Adrenal gland (tissue), 5 donors: ENCODE results near the gene PSENEN.

Experiments
- POLR2A ChIP-seq, 2 donors: fragments of 450-650 bp; IDR thresholded peaks; one replicate each; pipeline ENCODE4 v1.6.1; 2017; ENCODE audit warnings: antibody characterized with exemption in 2 of 2, mild to moderate bottlenecking in 2 of 2, moderate library complexity in 1 of 2
- TF ChIP-seq, protein P1 (sequence below), 6 experiments: fragments of 450-650 bp in 4 of 6; fragments of 200-600 bp in 2 of 6; sonication (generic) in 1 of 6; IDR thresholded peaks; 1 replicate in 5 of 6; 2 replicates in 1 of 6; pipeline versions ENCODE4 v1.5.1 to v1.8.0; 2016 to 2021; ENCODE audit warnings: antibody characterized with exemption in 6 of 6, mild to moderate bottlenecking in 2 of 6, moderate library complexity in 1 of 6
- donor health status: DM: no; HTN: no; CAD: no.

- TF ChIP-seq, protein P1, sequence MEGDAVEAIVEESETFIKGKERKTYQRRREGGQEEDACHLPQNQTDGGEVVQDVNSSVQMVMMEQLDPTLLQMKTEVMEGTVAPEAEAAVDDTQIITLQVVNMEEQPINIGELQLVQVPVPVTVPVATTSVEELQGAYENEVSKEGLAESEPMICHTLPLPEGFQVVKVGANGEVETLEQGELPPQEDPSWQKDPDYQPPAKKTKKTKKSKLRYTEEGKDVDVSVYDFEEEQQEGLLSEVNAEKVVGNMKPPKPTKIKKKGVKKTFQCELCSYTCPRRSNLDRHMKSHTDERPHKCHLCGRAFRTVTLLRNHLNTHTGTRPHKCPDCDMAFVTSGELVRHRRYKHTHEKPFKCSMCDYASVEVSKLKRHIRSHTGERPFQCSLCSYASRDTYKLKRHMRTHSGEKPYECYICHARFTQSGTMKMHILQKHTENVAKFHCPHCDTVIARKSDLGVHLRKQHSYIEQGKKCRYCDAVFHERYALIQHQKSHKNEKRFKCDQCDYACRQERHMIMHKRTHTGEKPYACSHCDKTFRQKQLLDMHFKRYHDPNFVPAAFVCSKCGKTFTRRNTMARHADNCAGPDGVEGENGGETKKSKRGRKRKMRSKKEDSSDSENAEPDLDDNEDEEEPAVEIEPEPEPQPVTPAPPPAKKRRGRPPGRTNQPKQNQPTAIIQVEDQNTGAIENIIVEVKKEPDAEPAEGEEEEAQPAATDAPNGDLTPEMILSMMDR (IDR thresholded peaks at IDR 0.05): no peak
- TF ChIP-seq POLR2A (IDR thresholded peaks at IDR 0.05): no peak
These were observed 15.7 kb upstream of the PSENEN start for GRCh38 chr19:35729763-35730162.
